OCI-LY7 (cell line): ENCODE data around the gene MYCBPAP. TPM values are rescaled to one million over a fixed set of nuclear protein-coding genes. Genes with fewer than 3 reads are reported as not detected.
A peak's percentile ranks its signal among the peaks of the same experiment; 100 is the strongest.

Source experiments
- BruUV-seq: library from RNA; stranded (reverse); fragments of 400-500 nt; replicated peaks from 2 replicates; lab custom pipeline; 2021; lab: Mats Ljungman, UMichigan
- CTCF ChIA-PET: fragments of 300-600 bp; sonication (Branson Sonifier 250); formaldehyde crosslinking; loops from one replicate; lab custom pipeline; 2022; ENCODE audit warnings: antibody characterized with exemption; ENCODE audit not compliant: unreplicated experiment; lab: Charles Lee
- POLR2A ChIA-PET: fragments of 300-600 bp; sonication (Branson Sonifier 250); formaldehyde crosslinking; loops from one replicate; lab custom pipeline; 2022; ENCODE audit warnings: antibody characterized with exemption; lab: Charles Lee
- DNase-seq: peaks from one replicate; pipeline ENCODE4 v3.0.0-alpha.2; 2015; ENCODE audit warnings: low spot score
- H2AFZ ChIP-seq: fragments of 200-600 bp; sonication (generic), shearing (Covaris generic); 2 replicates; pipeline ENCODE4 v1.6.1; 2014; ENCODE audit warnings: mild to moderate bottlenecking, antibody characterized with exemption, low read length, moderate library complexity
- H3K27ac ChIP-seq: fragments of 200-600 bp; sonication (generic); 2 replicates; pipeline ENCODE4 v1.5.1; 2014; ENCODE audit warnings: mixed run types, low read depth, mild to moderate bottlenecking, moderate library complexity, low read length, inconsistent platforms; ENCODE audit not compliant: poor library complexity, severe bottlenecking
- H3K36me3 ChIP-seq: fragments of 200-600 bp; sonication (generic); 2 replicates; pipeline ENCODE4 v1.6.1; 2014; ENCODE audit warnings: mild to moderate bottlenecking, antibody characterized with exemption, low read length, moderate library complexity, mixed read lengths; ENCODE audit not compliant: insufficient read depth
- H3K4me1 ChIP-seq: fragments of 200-600 bp; sonication (generic); 2 replicates; pipeline ENCODE4 v1.5.1; 2014; ENCODE audit warnings: mild to moderate bottlenecking, low read length; ENCODE audit not compliant: insufficient read depth, poor library complexity, severe bottlenecking
- H3K4me2 ChIP-seq: fragments of 200-600 bp; sonication (generic); 2 replicates; pipeline ENCODE4 v1.6.1; 2014; ENCODE audit warnings: mild to moderate bottlenecking, low read length
- H3K4me3 ChIP-seq: fragments of 200-600 bp; sonication (generic); 2 replicates; pipeline ENCODE4 v1.5.1; 2014; ENCODE audit warnings: mild to moderate bottlenecking, low read depth, low read length; ENCODE audit not compliant: poor library complexity, severe bottlenecking
- H3K79me2 ChIP-seq: fragments of 200-600 bp; sonication (generic); 2 replicates; pipeline ENCODE4 v1.6.1; 2016; ENCODE audit warnings: low read depth, mild to moderate bottlenecking, low read length, moderate library complexity, mixed read lengths; ENCODE audit not compliant: insufficient read depth
- H3K9me2 ChIP-seq: fragments of 200-600 bp; sonication (generic); 2 replicates; pipeline ENCODE4 v1.6.1; 2016; ENCODE audit warnings: mild to moderate bottlenecking, low read length, mixed read lengths; ENCODE audit not compliant: insufficient read depth
- H3K9me3 ChIP-seq: fragments of 200-600 bp; sonication (generic); 2 replicates; pipeline ENCODE4 v1.6.1; 2014; ENCODE audit warnings: mild to moderate bottlenecking, mixed run types, low read length, mixed read lengths
- H4K20me1 ChIP-seq: fragments of 200-600 bp; sonication (generic); 2 replicates; pipeline ENCODE4 v1.6.1; 2014; ENCODE audit warnings: mild to moderate bottlenecking, antibody characterized with exemption, low read length, moderate library complexity, mixed read lengths; ENCODE audit not compliant: insufficient read depth
- EZH2phosphoT487 ChIP-seq: fragments of 200-600 bp; sonication (generic); IDR thresholded peaks from 2 replicates; pipeline ENCODE4 v1.6.1; 2018; ENCODE audit warnings: low read depth, borderline replicate concordance, mild to moderate bottlenecking, mixed run types, antibody characterized with exemption, low read length, moderate library complexity, mixed read lengths
- intact Hi-C: fragments of 100-400 bp; cut with micrococcal nuclease; formaldehyde crosslinking; loops from one replicate; pipeline ENCODE4 v1.10.0; 2022; ENCODE audit not compliant: unreplicated experiment
- total RNA-seq, 2 experiments: library from RNA; depleted of rRNA in 1 of 2; stranded (reverse); fragments of >200 nt in 1 of 2; shearing (Covaris generic) in 1 of 2; gene quantifications; 2 replicates each; pipeline ENCODE4 v1.2.3, GENCODE V29; 2014 to 2022
- TF ChIP-seq, protein P1 (sequence below): fragments of 200-600 bp; sonication (generic); conservative IDR thresholded peaks from 2 replicates; pipeline ENCODE4 v1.5.1; 2014; ENCODE audit warnings: mild to moderate bottlenecking, antibody characterized with exemption, low read length, moderate library complexity, mixed read lengths

MYCBPAP gene
- total RNA-seq, 2 experiments from 2014 or later: 5.0 to 6.8 TPM

DNA sequence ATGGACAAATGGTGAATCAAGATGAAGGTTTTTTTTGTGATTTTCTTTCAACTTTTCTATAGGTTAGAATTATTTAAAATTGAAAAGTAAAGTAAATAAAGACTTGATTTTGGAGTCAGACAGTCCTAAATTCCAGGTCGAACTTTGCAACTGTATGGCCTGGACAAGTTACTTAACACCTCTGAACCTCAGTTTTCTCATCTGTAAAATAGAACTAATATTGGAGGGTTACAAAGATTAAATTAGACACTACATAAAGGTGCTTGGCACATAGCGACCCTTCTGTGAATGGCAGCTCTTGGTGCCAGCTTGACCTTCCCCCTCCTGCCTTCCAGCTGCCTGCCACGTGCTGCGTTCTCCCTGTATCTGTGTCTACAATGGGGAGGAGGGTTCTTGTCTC, 26.6 kb upstream of the MYCBPAP start:
- Histone ChIP-seq H4K20me1 (no peaks in the 10 kb centered on the region), H3K4me3 (no peak overlapping the region), H3K27ac (no peak overlapping the region), H3K36me3 (peaks cover 41% of the 10 kb centered on the region), H3K4me2 (no peak overlapping the region), H3K9me2 (no peaks in the 10 kb centered on the region), H2AFZ (no peak overlapping the region), H3K4me1 (peaks cover 16% of the 10 kb centered on the region), H3K9me3 (no peaks in the 10 kb centered on the region), H3K79me2 (peaks cover 3% of the 10 kb centered on the region; the same call in 1 of the 2 replicates)
- POLR2A ChIA-PET: no interaction called here
- DNase-seq: no peak
- intact Hi-C loops: loop anchor here (2.0 to 10.0 kb wide), 3 partner anchors 15 to 223 kb away; partner anchors contain the start of gene ANKRD40
- TF ChIP-seq, protein P1, sequence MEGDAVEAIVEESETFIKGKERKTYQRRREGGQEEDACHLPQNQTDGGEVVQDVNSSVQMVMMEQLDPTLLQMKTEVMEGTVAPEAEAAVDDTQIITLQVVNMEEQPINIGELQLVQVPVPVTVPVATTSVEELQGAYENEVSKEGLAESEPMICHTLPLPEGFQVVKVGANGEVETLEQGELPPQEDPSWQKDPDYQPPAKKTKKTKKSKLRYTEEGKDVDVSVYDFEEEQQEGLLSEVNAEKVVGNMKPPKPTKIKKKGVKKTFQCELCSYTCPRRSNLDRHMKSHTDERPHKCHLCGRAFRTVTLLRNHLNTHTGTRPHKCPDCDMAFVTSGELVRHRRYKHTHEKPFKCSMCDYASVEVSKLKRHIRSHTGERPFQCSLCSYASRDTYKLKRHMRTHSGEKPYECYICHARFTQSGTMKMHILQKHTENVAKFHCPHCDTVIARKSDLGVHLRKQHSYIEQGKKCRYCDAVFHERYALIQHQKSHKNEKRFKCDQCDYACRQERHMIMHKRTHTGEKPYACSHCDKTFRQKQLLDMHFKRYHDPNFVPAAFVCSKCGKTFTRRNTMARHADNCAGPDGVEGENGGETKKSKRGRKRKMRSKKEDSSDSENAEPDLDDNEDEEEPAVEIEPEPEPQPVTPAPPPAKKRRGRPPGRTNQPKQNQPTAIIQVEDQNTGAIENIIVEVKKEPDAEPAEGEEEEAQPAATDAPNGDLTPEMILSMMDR: no peak
- CTCF ChIA-PET: interaction anchor here (0.7 kb wide), 1 partner anchor 145 kb away, joined by 3 read pairs; no protein-coding TSS in a partner anchor
- no TSS peak for BruUV-seq

DNA sequence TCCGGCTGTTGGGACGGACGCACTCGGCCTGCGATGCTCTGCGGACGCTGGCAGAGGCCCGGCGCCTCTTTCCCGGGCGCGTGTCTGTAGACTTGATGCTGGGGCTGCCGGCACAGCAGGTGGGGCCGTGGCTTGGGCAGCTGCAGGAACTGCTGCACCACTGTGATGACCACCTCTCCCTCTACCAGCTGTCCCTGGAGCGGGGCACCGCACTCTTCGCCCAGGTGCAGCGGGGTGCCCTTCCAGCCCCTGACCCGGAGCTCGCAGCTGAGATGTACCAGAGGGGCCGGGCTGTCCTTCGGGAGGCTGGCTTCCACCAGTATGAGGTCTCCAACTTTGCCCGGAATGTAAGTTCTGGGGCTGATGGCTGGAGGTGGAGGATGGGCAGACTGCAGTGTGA, 26.1 kb upstream of the MYCBPAP start:
- Histone ChIP-seq H3K36me3 (peaks cover 41% of the 10 kb centered on the region), H3K4me3 (no peak overlapping the region), H2AFZ (no peak overlapping the region), H3K9me2 (no peaks in the 10 kb centered on the region), H3K4me2 (no peak overlapping the region), H3K9me3 (no peaks in the 10 kb centered on the region), H4K20me1 (no peaks in the 10 kb centered on the region), H3K79me2 (peaks cover 3% of the 10 kb centered on the region; the same call in 1 of the 2 replicates), H3K27ac (no peak overlapping the region), H3K4me1 (peaks cover 16% of the 10 kb centered on the region)
- intact Hi-C loops: loop anchor here (2.0 to 10.0 kb wide), 3 partner anchors 15 to 223 kb away; partner anchors contain the start of gene ANKRD40
- POLR2A ChIA-PET: interaction anchor here (0.5 kb wide), 1 partner anchor 14 kb away, joined by 3 read pairs; no protein-coding TSS in a partner anchor
- no TSS peak for BruUV-seq
- TF ChIP-seq EZH2phosphoT487: no peak
- TF ChIP-seq, protein P1: no peak
- no peak for DNase-seq
- CTCF ChIA-PET: interaction anchor here (0.7 kb wide), 1 partner anchor 144 kb away, joined by 3 read pairs; no protein-coding TSS in a partner anchor

DNA sequence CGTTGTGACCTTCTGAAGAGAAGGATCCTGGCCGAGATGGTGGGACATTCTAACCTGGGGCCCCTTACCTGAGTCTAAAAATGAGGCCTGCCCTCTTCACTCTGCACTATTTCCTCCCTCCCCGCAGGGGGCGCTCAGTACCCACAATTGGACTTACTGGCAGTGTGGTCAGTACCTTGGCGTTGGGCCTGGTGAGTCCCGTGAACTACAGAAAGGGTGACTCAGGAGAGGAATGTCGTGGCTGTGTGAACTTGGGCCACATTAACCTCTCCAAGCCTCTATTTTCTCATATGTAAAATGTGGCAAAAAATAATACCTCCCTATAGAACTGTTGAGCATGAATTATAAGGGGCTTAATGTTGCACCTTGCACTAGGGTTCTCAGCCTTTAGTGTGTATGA, 25.7 kb upstream of the MYCBPAP start:
- peaks cover 16% of the 10 kb centered on the region for H3K4me1 ChIP-seq
- H3K9me3 ChIP-seq: no peaks in the 10 kb centered on the region
- BruUV-seq: no TSS peak
- TF ChIP-seq, protein P1: peak; percentile 96
- TF ChIP-seq EZH2phosphoT487: no peak
- H2AFZ ChIP-seq: peak overlapping the region; percentile 56
- H4K20me1 ChIP-seq: no peaks in the 10 kb centered on the region
- no peak overlapping the region for H3K4me2 ChIP-seq
- CTCF ChIA-PET: interaction anchor here (0.7 kb wide), 1 partner anchor 144 kb away, joined by 3 read pairs; no protein-coding TSS in a partner anchor
- DNase-seq: peak; percentile 79
- H3K9me2 ChIP-seq: no peaks in the 10 kb centered on the region
- intact Hi-C loops: loop anchor here (2.0 to 10.0 kb wide), 3 partner anchors 14 to 222 kb away; partner anchors contain the start of gene ANKRD40
- peaks cover 3% of the 10 kb centered on the region; the same call in 1 of the 2 replicates for H3K79me2 ChIP-seq
- H3K4me3 ChIP-seq: no peak overlapping the region
- peaks cover 41% of the 10 kb centered on the region for H3K36me3 ChIP-seq
- H3K27ac ChIP-seq: no peak overlapping the region
- POLR2A ChIA-PET: interaction anchor here (0.5 kb wide), 1 partner anchor 13 kb away, joined by 3 read pairs; no protein-coding TSS in a partner anchor
